ENCODE data around the gene KIAA0319L.

KIAA0319L gene

GRCh38 chr1:35536556-35537162 lies 20.5 kb downstream of the KIAA0319L start:
- DNase-seq (ENCODE audit: low read depth), result no peak

- no peak for DNase-seq (ENCODE audit: low read depth)
Observed at GRCh38 chr1:35535243-35535642, 22.0 kb downstream of the KIAA0319L start.

GRCh38 chr1:35533586-35533985 lies 23.6 kb downstream of the KIAA0319L start:
- DNase-seq (ENCODE audit: low read depth), result no peak

- DNase-seq (ENCODE audit: low read depth), result no peak
Observed at GRCh38 chr1:35532497-35533223, 24.5 kb downstream of the KIAA0319L start.

GRCh38 chr1:35531368-35531767 lies 25.8 kb downstream of the KIAA0319L start:
- no peak for DNase-seq (ENCODE audit: low read depth)

GRCh38 chr1:35530946-35531345 lies 26.3 kb downstream of the KIAA0319L start:
- no peak for DNase-seq (ENCODE audit: low read depth)

- no peak for DNase-seq (ENCODE audit: low read depth)
Observed at GRCh38 chr1:35530168-35530567, 27.0 kb downstream of the KIAA0319L start.

GRCh38 chr1:35524106-35524505 lies 33.1 kb downstream of the KIAA0319L start:
- no peak for DNase-seq (ENCODE audit: low read depth)

GRCh38 chr1:35519432-35519831 lies 37.8 kb downstream of the KIAA0319L start:
- no peak for DNase-seq (ENCODE audit: low read depth)

- no peak for DNase-seq (ENCODE audit: low read depth)
Observed at GRCh38 chr1:35518183-35518582, 39.0 kb downstream of the KIAA0319L start.

GRCh38 chr1:35511305-35511704 lies 45.9 kb downstream of the KIAA0319L start:
- DNase-seq (ENCODE audit: low read depth), result no peak

- no peak for DNase-seq (ENCODE audit: low read depth)
Observed at GRCh38 chr1:35509558-35509957, 47.6 kb downstream of the KIAA0319L start.

- DNase-seq (ENCODE audit: low read depth), result no peak
Observed at GRCh38 chr1:35507947-35508346, 49.3 kb downstream of the KIAA0319L start.

GRCh38 chr1:35506960-35507912 lies 50.0 kb downstream of the KIAA0319L start:
- no peak for DNase-seq (ENCODE audit: low read depth)

- no peak for DNase-seq (ENCODE audit: low read depth)
Observed at GRCh38 chr1:35505911-35506798, 51.0 kb downstream of the KIAA0319L start.

GRCh38 chr1:35502242-35502641 lies 55.0 kb downstream of the KIAA0319L start:
- DNase-seq (ENCODE audit: low read depth), result no peak

- DNase-seq (ENCODE audit: low read depth), result no peak
Observed at GRCh38 chr1:35500439-35500838, 56.8 kb downstream of the KIAA0319L start.

GRCh38 chr1:35499652-35500176 lies 57.5 kb downstream of the KIAA0319L start:
- no peak for DNase-seq (ENCODE audit: low read depth)

- DNase-seq (ENCODE audit: low read depth), result no peak
Observed at GRCh38 chr1:35499231-35499630, 58.0 kb downstream of the KIAA0319L start.

GRCh38 chr1:35497571-35497970 lies 59.6 kb downstream of the KIAA0319L start:
- no peak for DNase-seq (ENCODE audit: low read depth)

GRCh38 chr1:35490250-35490649 lies 67.0 kb downstream of the KIAA0319L start:
- no peak for DNase-seq (ENCODE audit: low read depth)

Data from stimulated activated CD8-positive, alpha-beta memory T cell treated with anti-CD3 and anti-CD28 coated beads, Interleukin-15, amount 100 ng/mL, for 24 hours (primary cell).